Choroid plexus epithelial cell (primary cell): Measurements from ENCODE around the gene JAKMIP2.
A peak's percentile ranks its signal among the peaks of the same experiment; 100 is the strongest.

Source experiments
- DNase-seq: peaks from one replicate; pipeline ENCODE4 v3.0.0-alpha.2; 2010; ENCODE audit warnings: low read depth
- H3K4me3 ChIP-seq: 2 replicates; pipeline ENCODE4 v1.5.1; 2011; ENCODE audit warnings: low read depth, mild to moderate bottlenecking, control low read depth, low read length, moderate library complexity
- TF ChIP-seq, protein P1 (sequence below): conservative IDR thresholded peaks from 2 replicates; pipeline ENCODE4 v1.5.1; 2011; ENCODE audit warnings: low read depth, mild to moderate bottlenecking, control low read depth, inconsistent platforms, low read length, moderate library complexity

The JAKMIP2 gene

DNA sequence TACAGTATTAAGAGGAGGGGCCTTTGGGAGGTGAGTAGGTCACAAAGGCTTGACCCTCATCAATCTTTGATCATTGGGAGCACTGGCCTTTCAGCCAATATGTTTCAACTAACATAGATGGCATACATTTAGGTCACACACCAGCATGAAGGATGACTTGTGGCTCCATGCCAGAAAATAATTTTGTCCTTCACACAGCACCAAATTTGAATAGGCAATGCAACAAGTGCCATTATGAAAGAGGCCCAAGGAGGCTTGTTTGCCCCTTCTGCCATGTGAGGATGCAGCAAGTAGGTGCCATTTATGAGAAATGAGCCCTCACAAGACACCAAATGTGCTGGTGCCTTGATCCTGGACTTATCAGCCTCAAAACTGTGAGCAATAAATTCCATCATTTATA lies 81.1 kb downstream of the JAKMIP2 start:
- DNase-seq, result no peak
- H3K4me3 ChIP-seq, result no peak overlapping the region
- TF ChIP-seq, protein P1, sequence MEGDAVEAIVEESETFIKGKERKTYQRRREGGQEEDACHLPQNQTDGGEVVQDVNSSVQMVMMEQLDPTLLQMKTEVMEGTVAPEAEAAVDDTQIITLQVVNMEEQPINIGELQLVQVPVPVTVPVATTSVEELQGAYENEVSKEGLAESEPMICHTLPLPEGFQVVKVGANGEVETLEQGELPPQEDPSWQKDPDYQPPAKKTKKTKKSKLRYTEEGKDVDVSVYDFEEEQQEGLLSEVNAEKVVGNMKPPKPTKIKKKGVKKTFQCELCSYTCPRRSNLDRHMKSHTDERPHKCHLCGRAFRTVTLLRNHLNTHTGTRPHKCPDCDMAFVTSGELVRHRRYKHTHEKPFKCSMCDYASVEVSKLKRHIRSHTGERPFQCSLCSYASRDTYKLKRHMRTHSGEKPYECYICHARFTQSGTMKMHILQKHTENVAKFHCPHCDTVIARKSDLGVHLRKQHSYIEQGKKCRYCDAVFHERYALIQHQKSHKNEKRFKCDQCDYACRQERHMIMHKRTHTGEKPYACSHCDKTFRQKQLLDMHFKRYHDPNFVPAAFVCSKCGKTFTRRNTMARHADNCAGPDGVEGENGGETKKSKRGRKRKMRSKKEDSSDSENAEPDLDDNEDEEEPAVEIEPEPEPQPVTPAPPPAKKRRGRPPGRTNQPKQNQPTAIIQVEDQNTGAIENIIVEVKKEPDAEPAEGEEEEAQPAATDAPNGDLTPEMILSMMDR, result no peak

DNA sequence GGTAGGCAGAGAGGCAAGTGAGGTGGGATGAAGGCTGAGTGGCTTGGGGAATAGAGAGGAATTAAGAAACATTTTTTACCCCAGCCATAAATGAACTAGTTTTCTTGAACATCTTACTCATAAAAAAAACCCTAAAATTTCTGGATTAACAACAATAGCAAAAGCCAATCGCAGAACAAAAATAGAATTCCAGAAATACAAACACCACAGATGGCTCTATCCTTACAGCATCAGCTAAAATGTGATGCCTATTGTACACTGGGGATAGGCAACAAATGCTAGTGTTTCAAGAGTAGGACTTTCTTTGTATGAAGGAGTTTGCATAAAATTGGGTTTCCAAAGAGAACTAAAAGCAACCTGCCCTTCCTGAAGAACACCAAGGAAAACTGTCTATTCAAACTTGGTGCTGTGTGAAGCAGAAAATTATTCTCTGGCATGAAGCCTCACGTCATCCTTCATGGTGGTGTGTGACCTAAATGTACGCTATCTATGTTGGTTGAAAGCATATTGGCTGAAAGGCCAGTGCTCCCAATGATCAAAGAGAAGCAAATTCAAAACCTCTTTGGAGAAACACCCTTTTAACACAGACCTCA lies 82.9 kb downstream of the JAKMIP2 start:
- no peak overlapping the region for H3K4me3 ChIP-seq
- TF ChIP-seq, protein P1, result no peak
- DNase-seq, result no peak

DNA sequence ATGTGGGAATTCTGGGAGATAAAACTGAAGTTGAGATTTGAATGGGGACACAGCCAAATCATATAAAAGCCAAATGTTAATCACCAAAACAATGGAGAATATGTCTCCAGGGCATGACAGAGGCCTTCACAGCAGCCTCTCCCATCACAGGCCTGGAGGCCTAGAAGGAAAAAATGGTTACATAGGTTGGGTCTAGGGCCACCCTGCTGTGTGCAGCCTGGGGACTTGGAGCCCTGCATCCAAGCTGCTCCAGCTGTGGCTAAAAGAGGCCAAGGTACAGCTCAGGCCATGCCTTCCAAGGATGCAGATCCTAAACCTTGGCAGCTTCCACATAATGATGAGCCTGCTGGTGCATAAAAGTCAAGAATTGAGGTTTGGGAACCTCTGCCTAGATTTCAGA lies 85.1 kb downstream of the JAKMIP2 start:
- TF ChIP-seq, protein P1, result no peak
- DNase-seq, result no peak
- no peak overlapping the region for H3K4me3 ChIP-seq

DNA sequence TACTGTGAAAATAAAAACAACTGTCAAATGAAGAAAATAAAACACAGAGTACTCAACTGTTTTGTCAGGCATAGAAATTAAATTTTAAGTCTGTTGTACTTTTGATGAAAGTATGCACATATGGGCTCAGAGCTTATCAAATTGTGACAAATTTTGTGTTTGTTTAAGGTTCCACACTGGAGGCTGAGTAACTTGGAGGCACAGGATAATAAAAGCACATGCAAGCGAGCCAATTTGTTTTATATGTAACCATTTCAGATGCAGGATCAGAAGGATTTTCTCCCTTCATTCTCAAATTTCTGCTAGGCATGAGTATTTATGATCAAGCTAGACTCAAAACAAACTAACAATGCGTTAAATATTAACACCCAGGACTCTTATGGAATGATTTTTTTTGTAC lies 87.8 kb downstream of the JAKMIP2 start:
- TF ChIP-seq, protein P1, result no peak
- no peak overlapping the region for H3K4me3 ChIP-seq
- DNase-seq, result no peak

DNA sequence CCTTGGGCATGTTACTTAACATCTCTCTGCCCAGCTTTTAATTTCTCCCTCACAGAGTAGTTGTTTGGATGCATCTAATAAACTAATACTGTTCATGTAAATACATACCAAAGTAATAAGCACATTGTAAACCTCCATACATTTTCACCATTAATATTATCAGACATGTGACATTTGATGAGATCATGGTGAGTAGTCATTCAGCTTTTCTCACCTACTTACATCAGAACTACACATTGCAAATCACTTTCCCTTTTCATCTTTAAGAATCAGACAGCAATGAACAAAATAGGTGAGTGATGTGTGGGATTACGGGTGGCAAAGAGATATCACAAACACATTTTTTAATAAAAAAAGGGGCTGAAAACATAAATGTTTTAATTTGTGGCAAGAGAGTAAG lies 89.3 kb downstream of the JAKMIP2 start:
- no peak overlapping the region for H3K4me3 ChIP-seq
- DNase-seq, result no peak
- TF ChIP-seq, protein P1, result no peak

DNA sequence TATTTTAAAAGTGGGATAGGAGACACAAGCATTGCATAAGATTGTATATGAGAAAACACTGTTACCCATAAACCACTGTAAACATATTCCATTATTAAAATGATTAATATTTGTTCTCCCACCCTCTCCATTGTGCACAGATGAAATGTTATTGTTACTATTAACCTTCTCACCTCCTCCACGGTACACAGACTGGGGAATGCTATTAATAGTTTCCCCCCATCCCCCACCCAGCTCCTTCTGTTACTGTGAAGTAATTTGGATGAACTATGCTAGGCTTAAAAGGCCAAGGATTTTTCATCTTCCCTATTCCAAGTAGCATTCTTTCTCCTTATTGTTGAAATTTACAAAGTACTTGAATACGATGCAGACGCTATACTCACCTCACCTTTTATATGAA lies 91.4 kb downstream of the JAKMIP2 start:
- peak; percentile 17 for DNase-seq
- H3K4me3 ChIP-seq, result no peak overlapping the region
- TF ChIP-seq, protein P1, result no peak

DNA sequence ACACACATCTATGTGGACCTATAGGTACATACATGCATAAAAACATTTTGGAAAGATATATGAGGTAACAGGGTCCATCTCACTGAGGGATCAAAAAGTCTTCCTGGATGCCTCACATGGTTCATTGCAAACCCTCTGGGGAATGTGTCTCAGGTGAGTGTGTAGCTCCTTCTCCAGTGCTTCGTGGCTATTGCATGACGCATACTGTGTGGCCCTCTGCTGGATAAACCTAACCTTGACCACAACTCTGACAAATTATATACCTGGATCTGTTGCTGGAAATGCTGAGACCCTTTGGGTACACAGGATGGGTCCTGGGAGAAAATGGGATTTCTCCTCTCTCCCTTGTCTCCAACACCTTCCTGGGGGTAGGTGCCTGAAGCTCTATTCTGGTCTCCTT lies 91.9 kb downstream of the JAKMIP2 start:
- H3K4me3 ChIP-seq, result no peak overlapping the region
- DNase-seq, result peak; percentile 7
- TF ChIP-seq, protein P1, result peak; percentile 14
